Right hindlimb (tissue), 1 donor: ENCODE measurements around the gene ASTN2.

ENCODE experiments used
- DNase-seq: peaks from one replicate; pipeline ENCODE4 v3.0.0-alpha.2; 2018

Gene ASTN2

GRCh38 chr9:116721411-116721810 lies 693.4 kb downstream of the ASTN2 start:
- no peak for DNase-seq

GRCh38 chr9:116720111-116720510 lies 694.7 kb downstream of the ASTN2 start:
- DNase-seq: no peak

GRCh38 chr9:116718111-116718510 lies 696.7 kb downstream of the ASTN2 start:
- no peak for DNase-seq

GRCh38 chr9:116717150-116717549 lies 697.7 kb downstream of the ASTN2 start:
- DNase-seq: peak; percentile 72

- no peak for DNase-seq
Observed at GRCh38 chr9:116716438-116716837, 698.4 kb downstream of the ASTN2 start.

DNA sequence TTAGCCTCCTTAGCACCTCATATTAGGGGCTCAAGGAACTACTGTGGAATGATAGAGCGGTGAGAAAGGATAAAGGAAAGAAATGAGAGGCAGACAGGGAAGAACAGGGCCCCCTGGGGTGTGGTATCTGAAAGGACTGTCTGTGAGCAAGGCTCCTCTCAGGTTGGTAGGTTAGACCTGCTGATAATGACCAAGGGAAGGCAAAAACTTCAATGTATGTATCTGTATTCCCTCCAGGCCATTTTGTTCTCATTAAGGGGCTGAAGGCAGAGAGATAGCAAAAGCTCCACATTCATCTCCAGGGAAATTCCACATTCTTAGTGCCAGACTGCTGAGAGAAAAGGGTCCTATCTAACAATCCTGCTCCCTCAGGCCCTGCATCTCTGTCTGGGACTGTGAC lies 699.1 kb downstream of the ASTN2 start:
- no peak for DNase-seq

- DNase-seq: no peak
Observed at GRCh38 chr9:116713271-116713670, 701.6 kb downstream of the ASTN2 start.

DNA sequence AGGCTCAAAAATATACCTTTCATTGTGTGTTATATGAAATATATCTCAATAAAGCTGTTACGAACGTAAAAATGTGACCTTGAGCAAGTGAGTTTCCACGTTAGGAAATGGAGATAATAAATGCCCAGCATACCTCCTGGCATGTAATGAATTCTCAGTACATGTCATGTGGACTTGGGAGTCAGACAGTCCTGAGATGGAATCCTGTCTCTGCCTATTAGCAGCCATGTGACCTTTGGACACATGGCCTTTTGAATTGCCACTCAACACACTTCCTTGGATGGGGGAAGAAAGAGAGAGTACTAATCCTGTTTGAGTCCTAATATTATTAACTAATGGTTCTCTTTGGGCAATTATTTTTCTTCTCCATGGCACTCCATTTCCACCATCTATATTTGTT lies 702.1 kb downstream of the ASTN2 start:
- DNase-seq: no peak

DNA sequence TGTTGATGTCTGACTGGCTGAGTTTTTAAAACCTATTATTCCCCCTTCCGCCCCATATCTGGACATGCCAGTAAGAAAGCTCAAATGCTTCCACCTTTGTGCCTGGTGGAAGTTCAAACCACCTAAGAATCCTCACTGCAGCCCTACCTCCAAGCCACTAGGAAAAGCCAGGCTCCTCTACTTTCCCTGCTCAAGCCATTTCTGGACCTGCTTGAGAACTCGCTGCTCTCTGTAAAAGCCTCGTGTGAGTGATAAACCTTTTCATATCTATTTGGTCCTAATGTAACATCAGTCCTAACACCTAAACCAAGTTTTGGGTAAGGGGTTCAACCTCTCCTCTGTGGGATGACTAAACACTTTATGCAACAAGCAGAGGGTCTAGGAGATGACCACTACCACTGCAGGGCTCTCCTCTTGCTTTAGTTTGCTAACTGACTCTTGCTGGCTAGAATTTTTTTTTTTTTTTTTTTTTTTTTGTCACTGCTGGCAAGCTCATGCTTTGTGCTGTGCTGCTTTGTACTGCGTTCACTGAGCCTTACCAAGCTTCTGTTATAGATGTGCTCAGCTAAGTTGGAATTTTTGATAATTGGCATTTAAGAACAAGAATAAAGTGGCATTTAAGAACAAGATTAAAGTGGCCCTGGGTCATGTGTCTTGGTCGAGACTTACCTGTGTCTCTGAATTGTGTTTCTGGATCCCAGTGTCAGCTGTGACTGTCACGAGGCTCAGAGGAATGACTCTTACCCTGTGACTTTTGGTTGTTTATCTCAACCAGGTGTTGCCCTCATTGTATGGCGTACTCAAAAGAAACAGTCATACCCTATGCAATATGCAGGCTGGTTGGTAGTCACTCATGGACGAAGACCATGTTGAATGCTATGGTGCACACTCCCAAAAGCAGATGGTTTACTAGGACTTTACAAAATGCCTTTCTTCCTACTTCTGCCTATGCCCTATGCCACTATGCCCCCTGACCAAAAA lies 708.3 kb downstream of the ASTN2 start:
- no peak for DNase-seq

GRCh38 chr9:116705531-116705930 lies 709.3 kb downstream of the ASTN2 start:
- DNase-seq: no peak

- DNase-seq: no peak
Observed at GRCh38 chr9:116704470-116704869, 710.4 kb downstream of the ASTN2 start.

DNA sequence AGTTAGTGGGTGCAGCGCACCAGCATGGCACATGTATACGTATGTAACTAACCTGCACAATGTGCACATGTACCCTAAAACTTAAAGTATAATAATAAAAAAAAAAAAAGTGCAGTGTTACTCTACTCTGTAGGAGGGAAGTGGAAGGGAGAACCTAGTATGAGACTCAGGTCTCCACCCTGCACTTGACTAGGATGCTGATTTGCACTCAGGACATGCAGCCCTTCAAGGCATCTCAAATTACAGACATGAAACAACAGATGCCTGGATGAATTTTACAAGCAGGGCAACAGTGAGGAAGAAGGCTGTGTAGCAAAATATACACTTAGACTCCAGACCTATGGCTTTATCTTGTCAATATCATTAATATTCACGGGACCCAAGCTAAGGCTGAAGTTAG lies 711.2 kb downstream of the ASTN2 start:
- DNase-seq: no peak

DNA sequence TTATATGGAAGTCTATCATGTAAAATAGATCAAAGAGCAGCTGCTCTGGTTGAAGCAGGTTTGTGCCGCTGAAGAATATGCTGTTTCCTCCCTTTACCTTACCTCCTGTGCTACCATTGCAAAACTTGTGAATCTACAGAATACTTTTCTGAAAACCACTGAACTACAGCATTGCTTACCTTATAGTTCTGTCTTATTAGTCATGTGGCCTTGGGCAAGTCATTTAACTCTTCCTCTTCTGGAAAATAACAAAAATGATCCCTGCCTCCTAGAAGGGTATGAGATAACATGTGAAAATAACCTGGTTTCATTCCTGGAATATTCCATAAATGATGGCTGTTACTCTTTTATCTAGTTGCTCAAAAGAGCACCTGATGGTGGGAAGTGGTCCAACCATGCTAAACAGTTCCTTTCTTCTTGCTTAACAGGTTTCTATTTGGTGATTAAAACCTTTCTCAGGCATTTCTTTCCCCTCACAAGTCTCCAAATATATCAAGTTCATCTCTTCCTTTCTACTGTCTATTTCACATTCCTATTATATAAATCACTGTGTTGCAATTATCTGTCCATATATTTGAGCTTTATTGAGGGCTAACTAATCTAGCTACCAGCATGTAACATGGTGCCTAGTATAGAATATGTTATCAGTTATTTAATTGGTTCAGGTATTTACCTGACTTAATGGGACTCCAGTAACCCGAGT lies 712.8 kb downstream of the ASTN2 start:
- no peak for DNase-seq

GRCh38 chr9:116700882-116701865 lies 713.7 kb downstream of the ASTN2 start:
- no peak for DNase-seq

DNA sequence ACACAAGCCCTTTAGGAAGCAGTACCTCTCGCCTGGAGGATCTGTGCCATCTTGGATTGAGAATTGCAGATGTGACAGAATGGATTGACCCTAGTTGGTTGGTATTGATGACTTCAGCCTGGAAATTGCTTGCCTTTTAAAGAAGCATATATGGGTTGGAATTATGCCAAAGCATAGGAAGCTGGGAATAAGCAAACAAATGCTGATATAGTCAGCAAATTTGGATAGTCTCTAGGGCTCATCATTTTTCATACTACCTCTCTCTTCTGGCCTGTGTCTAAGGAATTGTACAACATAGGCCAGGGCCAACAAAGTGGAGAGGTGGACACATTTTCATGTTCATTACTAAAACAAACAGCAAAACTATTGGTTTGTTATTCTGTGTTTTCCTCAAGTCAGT lies 714.6 kb downstream of the ASTN2 start:
- DNase-seq: no peak

DNA sequence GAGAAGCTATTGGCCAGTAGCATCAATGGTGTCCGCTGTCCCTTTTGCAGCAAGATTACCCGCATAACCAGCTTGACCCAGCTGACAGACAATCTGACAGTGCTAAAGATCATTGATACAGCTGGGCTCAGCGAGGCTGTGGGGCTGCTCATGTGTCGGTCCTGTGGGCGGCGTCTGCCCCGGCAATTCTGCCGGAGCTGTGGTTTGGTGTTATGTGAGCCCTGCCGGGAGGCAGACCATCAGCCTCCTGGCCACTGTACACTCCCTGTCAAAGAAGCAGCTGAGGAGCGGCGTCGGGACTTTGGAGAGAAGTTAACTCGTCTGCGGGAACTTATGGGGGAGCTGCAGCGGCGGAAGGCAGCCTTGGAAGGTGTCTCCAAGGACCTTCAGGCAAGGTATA lies 717.0 kb downstream of the ASTN2 start:
- DNase-seq: no peak

DNA sequence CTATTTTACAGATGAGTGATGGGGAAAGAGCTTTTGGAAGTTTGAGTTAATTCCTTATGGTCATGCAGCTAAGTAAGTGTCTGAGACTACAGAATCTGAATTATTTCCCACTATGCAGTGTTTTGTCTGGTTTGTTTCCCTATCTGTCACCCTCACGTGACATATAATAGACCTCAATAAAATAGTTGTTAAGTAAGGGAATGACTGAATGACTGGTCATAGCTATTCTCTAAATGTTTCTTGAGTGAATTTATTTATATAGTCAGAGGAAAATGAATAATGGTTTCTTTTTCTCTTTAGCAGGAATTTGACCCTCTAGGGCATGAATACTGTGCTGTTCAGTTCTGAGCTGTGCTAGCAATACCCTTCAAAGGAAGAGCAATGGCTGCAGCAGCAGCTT lies 717.5 kb downstream of the ASTN2 start:
- no peak for DNase-seq

DNA sequence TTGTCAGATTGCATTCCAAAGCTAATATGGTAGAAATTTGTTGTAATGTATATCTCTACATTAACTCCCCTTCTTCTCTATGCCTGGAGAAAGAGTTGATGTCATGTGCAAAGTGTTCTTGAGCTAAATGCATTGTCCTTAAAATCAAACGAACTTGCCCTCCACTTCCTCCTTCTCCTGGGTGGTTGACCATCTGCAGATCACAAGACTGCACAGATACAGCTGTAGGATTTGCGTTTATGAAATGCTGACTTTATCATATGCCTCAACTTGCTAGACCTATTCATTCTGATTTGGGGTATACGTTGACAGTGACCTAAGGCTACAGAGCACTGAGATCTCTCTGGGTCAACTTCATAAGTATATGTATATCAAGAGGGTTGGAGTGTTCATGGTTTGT lies 719.4 kb downstream of the ASTN2 start:
- DNase-seq: no peak

- no peak for DNase-seq
Observed at GRCh38 chr9:116694785-116695291, 720.0 kb downstream of the ASTN2 start.

DNA sequence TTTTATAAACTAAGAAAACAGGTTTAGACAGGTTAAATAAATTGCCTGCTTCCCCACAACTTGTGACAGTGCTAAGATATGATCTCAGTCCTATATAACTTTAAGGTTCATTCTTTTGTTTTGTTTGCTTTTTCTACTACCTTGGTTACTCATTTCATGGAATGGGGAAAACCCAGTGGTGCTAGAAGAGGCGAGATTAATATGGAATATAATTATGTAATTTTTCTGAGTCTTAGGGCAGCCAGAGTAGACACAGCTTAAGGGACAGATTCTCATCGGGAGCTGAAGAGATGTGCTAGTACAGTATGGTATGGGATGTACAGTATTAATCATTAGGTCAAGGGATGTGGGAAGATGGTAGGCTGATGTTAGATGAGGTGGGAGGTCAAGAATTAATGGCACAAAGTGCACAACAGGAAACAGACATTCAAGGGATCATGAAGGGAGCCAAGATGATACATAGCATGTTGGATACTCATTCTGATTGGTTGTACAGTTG lies 721.6 kb downstream of the ASTN2 start:
- DNase-seq: no peak

DNA sequence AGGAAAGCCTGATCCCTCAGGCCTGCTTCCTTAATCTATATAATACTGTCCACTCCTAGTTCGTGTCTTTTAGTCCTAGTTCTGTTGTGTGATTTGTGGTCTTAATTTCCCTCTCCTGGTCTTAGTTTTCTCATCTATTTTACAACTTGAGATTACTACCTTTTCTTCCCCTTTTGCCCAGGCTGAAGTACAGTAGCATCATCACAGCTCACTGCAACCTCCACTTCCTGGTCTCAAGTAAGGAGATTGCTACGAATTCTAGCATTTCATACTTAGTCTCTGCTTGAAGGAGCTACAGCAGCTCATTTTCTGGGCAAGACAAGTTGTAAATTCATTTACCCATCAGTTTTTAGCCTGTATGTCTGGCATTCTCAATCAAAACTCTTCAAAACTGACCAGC lies 722.2 kb downstream of the ASTN2 start:
- DNase-seq: no peak

DNA sequence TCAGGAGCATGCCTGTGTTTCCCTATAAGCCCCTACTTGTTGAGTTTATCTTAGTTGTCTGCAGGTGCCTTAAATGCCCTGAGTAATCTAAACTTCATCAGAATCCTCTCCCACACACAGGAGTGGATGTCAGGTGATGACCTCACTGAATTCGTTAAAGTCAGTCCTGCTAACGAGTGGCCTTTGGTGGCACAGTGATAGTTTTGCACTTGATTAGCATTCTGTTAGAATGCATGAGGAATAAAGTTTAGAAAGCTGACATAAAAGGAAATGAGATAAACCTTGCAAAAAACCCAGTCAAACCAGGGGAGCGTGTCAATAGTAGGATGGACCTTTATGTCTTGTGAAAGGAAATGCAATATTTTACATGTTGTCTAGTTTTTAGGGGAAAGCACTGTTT lies 723.2 kb downstream of the ASTN2 start:
- no peak for DNase-seq
